ENCODE results near the gene LTBP3.
"Not testable (repeated sequence)": the region's sequence is repeated elsewhere in the genome, so short reads cannot be mapped to it uniquely, and the experiment has no call there.

LTBP3 gene

DNA sequence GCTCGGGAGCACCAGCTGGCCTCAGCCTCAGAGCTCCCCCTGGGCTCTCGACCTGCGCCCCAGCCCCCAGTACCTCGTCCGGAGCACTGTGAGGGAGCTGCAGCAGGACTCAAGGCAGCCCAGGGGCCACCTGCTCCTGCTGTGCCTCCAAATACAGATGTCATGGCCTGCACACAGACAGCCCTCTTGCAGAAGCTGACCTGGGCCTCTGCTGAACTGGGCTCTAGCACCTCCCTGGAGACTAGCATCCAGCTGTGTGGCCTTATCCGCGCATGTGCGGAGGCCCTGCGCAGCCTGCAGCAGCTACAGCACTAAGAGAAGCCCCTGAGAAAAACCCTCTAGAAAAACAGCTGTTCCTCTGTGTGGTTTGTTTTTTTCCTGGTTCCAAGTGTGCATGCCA is 13.3 kb upstream of the LTBP3 start:
- FAIRE-seq: no peak

DNA sequence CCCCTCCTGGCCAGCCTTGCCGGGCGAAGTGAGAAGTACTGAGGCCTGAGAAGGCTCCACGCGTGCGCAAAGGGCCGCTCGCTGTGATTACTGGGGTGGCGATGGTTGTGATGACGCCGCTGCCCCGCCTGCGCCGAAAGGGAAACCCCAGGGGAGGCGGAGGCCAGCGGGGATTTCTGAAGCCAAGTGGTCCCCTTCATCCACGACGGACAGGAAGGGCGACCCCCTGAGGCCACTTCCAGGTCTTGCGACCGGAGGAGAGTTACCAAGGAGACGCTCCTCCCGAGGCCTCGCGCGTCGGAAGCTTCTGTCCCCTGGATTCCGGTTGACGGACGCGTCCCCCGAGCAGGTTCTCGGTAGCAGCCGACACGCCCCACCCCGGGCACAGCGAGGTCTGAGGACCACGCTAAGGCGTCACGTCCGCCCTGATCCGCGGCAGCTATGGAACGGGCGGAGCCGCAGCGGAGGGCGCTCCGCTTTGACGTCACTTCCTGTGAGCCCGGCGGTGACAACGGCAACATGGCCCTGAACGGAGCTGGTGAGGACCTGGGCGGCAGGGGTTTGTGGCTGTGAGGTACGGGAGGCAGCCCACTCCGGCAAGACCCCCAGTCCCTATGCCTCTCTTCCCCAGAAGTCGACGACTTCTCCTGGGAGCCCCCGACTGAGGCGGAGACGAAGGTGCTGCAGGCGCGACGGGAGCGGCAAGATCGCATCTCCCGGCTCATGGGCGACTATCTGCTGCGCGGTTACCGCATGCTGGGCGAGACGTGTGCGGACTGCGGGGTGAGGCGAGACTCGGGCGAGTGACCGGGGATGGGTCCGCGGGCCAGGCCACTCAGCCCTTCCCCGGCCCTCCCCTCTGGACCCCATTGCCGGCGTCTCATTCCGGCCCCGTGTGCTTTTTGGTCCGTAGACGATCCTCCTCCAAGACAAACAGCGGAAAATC is 12.1 kb upstream of the LTBP3 start, which contains the start of gene ZNRD2:
Gene ZNRD2 (plus strand): TSS at position 505 of the 946 bp plus-strand sequence. CDS start 15 bp downstream, at position 520.
- FAIRE-seq: no peak

DNA sequence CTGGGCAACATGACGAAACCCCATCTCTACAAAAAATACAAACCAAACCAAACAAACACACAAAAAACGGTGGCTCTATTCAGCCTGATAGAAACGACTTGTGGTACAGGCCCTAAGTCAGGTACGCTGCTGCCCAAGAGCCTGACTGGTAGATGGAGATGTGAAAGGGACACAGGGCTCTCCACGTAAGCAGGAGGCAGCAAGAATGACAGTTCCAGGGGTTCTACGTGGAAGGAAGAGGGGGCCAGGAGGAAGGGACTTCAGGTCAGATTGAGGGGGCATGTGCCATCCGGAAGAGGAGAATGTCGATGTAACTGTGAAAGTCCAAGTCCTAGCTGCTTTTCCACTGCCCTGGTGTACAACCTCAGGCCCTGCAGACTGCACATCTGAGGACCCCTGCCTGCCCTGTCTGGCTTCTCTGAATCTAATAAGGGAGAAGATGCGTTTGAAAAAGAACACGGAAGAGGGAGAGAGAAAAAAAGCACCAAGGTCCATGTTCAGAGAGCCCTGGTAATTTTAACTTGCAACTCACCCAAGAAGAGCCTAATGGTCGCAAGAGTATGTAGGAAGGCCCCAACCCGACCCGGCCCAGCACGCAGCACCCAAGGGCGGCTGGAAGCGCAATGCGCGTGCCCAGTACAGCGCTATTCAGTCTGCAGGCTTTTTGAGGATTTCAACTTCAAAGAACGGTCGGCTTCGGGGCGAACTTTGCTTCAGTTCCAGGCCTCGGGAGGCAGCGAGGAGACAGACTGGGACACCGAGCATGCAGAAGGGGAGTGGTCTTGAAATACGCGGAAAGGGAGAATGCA is 11.2 kb upstream of the LTBP3 start:
- no peak for FAIRE-seq

DNA sequence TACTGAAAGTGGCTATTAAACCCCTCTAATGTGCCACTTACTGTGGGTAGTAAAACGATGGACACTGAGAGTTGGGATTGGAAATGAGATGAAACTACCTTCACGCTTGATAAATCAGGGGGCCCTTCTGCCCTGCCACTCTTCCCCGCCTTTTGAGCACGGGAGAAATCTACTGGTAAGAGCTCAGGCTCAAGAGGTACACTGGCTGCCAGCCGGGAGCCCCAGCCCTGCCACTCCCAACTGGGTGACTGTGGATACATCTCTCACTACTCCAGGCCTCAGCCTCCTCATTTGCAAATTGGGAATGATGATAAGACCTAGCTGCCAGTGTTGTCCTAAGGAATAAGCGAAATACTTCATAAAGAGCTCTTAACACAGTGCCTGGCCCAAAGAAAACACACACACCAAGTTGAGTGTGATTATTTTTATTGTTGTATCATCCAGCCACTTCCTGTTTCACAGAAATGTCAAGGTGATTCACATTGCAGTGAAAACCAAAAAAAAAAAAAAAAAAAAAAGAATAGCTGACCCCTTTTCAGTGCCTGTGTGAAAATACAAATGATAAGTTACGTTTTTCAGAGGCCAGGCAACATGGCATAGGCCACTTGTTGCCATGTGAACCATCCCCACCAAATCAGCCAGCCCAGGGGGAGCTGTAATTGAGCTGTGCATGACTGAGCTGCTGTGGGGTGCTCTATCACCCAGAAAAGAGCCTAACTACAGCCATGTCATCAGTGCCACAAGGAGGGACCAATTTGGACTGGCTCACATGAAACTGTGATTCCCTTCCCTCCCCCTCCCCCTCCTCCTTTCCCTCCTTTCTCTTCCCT is 7.7 kb upstream of the LTBP3 start:
- FAIRE-seq: no peak

DNA sequence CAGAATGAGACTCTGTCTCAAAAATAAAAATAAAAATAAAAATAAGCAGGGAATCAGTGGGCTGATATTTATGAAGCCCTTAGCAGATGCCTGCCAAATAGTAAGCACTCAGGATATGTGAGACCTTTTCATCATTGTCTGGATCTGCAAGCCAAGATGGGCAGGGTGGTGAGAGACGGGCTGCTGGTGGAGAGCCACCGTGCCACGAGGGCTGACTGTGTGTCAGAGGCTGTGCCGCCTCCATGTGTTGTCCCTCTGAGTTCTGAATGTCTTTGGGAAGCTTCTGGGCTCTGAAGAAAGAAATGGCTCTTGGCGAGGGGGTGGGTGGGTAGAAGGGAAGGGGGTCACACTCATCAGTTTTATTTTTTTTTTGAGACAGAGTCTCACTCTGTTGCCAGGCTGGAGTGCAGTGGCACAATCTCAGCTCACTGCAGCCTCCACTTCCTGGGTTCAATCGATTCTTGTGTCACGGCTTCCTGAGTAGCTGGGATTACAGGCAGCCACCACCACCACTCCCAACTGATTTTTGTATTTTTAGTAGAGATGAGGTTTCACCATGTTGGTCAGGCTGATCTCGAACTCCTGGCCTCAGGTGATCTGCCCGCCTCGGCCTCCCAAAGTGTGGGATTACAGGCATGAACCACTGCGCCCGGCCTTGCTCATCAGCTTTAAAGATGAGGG is 6.9 kb upstream of the LTBP3 start:
- FAIRE-seq: not testable (repeated sequence)

DNA sequence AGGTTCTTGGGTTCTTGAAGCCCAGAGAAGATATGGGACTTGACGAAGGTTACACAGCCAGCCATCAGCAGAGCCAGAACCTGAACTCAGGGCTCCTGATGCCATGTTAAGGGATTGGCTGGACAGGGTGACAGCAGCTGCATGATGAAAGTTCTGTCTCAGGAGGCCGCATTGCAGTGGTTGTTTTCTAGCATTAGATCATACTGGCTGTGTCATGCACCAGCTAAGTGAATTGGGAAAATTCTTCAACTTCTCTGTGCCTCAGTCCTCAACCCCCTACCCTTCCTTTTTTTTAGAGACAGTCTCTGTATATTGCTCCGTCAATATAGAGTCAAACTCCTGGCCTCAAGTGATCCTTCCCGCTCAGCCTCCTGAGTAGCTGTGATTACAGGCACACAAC is 5.4 kb upstream of the LTBP3 start:
- no peak for FAIRE-seq

DNA sequence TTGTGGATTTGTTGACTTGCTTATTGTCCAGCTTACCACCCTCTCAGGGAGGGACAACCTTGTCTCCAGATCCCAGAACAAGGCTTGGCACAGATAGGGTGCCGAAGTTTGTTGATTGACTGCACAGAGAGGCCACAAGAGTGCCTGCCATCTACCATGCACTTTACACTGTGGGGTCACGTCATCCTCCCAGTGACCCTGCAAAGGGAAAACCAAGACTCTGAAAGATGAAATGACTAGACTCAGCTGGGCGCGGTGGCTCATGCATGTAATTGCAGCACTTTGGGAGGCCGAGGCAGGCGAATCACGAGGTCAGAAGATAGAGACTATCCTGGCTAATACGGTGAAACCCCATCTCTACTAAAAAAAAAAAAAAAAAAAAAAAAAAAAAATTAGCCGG is 4.6 kb upstream of the LTBP3 start:
- no peak for FAIRE-seq

DNA sequence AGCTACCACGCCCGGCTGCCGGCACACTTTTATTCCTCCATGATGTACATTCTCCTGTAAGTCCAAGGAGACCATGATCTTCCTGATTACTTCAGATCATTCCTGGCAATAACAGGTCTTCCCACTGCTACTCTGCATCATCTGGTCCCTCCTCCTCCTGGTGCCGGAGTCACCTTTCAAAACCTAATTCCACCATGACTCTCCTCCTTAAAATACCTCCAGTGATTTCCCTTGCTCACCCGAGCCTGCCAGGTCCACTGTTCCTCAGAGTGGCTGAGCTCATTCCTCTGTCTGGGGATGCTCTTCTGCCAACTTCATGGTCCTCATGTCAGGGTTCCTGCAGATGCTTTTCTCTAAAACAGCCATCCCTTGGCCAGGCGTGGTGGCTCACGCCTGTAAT is 3.9 kb upstream of the LTBP3 start:
- no peak for FAIRE-seq

DNA sequence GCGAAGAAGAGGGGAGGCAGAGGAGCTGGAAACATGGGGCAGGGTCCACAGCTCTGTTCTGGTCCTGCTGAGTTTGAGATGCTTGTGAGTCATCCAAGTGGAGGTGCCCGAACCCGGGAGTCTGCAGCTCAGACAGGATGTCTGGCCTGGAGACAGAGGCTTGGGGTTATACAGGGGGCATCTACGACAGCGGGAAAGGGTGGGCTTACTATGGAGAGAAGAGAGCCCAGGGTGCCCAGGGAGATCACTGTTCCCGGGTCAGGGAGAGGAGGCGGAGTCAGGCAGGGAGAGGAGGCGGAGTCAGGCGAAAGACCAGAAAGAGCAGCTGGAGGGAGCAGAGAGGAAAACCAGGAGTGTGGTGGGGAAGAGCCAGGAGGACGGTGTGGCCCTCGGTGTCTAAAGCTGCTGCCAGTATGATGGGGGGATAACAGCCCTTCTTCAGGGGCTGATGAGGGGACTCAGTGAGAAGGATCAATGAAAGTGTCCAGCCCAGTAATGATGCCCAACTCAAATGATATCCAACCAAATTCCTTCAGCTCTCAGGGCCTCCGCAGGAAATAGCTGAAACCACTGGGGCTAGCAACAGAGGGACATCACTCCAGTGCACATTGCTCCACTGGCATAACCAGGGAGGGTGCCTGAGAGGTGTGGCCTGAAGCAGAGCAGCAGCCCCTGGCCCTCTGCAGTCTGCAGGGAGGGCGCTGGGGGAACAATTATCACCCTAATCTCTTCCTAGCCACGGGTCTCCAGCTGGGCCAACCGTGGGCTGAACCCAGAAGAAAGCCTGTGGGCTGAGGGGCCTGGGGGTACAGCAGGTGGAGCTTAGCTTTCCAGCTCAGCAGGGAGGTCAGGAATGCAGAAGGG is 2.6 kb upstream of the LTBP3 start:
- FAIRE-seq: no peak

DNA sequence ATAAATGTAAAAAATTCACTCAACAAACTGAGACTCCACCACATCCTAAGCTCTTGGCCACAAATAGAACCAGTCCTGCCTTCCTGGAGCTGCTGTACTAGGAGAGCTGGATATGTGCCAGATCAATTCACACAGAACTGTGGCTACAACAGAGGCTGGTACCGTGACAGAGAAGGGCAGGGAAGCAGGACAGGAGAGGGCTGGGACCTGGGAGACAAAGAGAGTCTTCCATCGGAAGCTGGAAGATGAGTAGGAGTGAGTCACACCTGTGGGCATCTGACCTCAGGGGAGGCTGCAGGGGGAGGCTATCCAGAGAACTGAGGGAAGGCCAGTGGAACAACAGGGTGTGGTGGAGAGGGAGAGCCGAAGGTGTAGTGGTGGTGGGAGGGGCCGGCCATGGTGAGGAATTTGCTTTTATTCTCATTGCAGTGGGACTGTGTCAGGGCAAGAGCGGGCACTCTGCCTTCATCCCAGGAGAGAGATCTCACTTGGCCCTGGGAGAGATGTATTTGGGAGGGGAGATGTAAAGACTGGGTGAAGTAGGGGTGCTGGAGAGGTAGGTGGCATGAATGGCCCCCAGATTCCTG is 1.9 kb upstream of the LTBP3 start:
- FAIRE-seq: no peak

DNA sequence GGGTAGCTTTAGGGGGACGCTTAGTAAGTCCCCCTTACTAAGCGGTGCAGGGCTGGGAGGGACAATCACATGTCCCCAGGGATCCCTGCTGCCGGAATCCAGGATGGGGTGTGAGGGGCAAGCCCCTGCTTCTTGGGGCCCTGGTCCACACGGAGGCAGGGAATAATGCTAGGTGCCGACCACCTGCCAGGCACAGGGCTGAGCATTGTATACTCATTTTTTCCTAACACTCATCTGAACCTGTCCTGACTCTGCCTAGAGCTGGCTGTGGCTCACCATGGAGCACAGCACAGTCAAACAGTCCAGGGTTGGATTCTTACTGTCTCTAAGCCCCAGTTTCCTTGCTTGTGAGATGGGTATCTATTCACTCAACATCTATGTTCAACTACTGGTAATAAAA is 1.4 kb upstream of the LTBP3 start:
- FAIRE-seq: no peak

DNA sequence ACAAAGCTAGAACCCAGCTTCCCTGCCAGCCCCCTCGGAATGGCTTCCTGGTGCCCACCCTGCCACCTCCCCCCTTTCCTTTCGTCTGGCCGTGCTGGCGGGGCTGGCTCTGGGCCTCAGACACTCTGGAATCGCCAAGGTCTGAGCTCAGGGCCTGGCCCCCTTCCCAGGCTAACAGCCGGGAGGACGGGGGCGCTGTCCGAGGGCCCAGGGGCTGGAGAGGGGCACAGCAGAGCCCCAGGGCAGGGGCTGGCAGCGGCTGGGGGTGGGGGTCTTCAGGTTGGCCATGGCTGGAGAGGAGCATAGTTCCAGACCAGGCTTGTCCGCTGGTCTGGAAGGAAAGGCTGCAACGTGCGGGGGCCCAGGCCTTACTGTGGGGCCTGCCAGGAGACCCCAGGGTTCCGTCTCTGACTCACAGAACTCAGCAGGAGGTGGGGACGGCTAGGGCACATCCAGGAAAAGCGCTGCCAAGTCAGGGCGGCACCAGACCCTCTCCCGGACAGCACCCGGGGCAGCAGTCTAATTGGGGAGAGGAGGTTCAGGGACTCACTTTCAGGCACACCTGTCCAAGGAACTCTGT is 861 bp upstream of the LTBP3 start:
- no peak for FAIRE-seq

DNA sequence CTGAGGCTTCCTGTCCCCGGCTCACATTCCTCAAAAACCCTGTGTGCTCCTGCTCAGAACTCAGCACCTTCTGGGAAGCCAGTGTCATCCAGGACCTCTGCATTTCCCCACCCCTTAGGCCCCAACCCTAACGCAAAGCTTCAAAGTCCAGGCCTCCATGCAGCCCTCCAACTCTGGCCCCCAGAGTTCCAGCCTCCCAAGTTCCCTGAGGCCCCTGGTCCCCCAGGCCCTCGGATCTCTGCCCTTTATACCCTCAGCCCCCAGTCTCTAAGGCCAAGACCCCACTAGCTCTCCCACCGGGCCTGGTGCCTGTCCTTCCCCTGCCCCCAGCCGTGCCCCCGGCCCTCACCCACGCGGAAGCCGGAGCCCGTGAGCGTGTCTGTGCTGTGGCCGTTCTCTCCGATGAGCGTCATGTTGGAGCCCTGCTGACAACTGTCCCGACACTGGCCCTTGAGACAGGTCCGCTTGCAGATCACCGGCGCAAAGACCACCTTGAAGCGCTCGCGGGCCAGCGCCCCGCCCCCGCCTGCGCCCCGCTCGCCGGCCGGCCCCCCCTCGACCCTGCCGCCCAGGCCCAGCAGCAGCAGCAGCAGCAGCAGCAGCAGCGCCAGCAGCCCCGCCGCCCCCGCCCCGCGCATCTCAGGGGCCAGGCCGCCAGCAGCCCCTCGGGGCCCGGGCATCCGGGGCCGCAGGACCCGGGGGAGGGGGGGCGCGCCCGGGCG is 718 bp downstream of the LTBP3 start:
- no peak for FAIRE-seq

DNA sequence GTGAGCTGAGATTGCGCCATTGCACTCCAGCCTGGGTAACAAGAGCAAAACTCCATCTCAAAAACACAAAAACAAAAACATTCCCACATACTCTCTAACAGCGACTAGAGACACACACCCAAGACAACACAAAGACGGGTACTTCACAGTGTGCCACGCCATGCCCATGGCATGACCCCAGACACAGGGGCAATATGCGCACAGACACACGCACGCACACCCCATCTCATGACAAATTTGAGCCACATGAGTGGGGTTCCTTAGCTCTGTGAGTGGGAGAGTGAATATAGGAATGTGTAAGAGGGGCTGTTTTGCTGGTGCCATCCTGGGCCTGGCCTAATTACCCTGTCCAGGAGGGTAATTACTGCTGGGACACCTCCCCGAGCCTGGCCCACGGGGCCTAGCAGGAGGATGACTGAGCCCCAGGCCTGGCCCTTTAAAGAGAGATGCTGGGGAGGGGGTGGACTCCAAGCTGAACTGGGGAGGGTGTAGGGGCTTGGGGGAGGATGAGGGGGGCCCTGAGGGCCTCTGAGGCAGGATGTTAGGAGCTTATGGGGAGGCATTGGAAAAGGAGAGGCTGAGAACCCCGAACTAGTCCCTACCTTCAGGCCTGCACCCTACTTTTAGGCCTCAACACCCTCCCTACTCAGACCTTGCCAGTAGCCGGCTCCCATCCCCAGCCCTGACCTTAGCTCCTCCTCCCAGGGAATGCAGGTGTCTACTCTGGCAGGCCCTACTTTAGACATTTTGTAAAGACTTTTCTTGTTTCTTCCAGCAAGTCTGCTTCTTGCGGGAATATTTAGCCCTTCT is 1.5 kb downstream of the LTBP3 start:
- FAIRE-seq: no peak

DNA sequence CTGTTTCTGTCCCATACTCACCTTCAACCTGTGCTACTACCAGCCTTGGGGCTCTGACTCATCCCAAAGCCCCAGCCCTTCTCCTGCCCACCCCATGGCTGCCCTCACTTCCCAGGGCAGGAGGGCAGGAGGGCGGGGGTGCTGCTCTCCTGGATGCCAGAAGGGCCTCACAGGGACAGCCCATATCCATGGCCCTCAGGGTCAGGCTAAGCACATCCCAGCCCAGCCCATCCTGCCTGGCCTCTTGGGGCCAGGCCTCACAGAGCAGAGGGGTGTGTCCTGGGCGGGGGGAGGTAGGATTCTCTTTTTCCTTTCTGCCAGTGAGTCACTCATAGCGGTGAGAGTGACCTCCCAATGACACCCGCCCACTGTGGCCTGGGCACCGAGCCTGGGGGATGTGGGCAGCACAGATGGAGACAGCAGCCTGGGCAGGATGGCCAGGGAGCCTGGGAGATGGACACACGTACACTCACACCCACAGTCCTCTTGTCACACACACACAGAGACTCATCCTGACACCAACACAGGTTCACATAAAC is 2.4 kb downstream of the LTBP3 start:
- FAIRE-seq: no peak

DNA sequence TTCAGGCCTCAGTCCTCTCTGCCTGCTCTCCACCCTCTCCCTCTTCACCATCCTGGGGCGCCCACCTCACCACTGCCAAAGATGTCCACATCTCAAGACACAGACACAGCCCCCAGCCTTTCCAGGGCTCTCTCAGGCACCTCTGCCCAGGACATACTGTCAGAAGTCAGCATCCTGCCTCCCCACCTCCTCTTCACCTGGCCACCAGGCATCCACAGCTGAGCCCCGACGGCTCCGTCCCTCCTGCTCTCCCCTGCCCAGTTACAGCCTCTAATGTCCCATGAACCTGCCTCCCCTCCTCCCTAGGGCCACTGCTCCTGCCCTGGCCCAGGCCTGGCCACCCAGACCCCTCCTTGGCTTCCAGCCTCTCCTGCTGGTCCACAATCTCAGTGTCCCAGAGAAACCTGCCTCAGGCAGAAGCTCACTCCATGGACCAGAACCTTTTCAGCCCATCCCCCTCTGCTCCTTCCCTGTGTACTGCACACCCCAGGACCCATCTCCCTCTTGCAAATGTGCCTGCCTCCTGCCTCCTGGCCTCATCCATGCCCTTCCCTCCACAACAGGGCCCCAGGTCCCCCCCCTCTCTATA is 3.2 kb downstream of the LTBP3 start:
- no peak for FAIRE-seq

DNA sequence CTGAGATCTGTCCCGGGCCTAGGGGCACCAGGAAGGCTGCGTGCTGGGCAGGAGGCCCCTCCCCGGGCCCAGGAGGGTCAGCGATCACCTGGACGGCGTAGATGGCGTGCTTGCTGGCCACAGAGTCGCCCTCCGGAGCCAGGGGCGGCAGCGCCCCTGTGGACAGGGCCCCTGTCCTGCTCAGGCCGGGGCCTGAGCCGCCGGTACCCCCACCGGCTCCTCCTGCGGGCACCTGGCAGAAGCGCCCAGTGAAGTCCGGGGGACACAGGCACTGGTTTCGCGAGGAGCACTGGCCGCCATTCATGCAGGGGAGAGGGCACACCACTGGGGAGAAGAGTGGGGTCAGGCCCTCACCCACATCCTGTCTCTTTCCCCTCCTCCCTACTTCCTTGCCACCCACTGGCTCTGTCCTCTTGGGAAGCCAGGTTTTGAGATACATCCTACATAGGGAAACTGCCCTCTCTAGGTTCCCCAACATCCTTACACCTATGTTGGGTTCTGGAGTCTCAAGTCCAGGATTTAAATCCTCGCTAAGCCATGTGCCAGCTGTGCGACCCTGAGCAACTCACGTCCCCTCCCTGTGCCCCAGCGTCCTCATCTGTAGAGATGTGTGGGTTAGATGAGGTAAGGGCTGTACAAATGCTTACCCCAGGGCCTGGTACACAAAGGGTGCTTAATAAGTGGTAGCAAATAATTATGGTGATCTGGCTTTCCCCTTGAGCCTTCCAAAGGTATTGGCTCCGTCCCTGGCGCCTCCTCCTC is 3.9 kb downstream of the LTBP3 start:
- FAIRE-seq: no peak
